ENCODE measurements around the gene MALSU1.
"Not testable (repeated sequence)": the region's sequence is repeated elsewhere in the genome, so short reads cannot be mapped to it uniquely, and the experiment has no call there.

MALSU1 gene

GRCh38 chr7:23295401-23295697 is 3.8 kb upstream of the MALSU1 start:
- Mint-ChIP-seq H3K4me3 (no peak overlapping the region), H3K27ac (no peak overlapping the region)
- no peak for TF ChIP-seq CTCF (IDR thresholded peaks at IDR 0.05; ENCODE audit: unreplicated experiment in 3 of 3)

DNA sequence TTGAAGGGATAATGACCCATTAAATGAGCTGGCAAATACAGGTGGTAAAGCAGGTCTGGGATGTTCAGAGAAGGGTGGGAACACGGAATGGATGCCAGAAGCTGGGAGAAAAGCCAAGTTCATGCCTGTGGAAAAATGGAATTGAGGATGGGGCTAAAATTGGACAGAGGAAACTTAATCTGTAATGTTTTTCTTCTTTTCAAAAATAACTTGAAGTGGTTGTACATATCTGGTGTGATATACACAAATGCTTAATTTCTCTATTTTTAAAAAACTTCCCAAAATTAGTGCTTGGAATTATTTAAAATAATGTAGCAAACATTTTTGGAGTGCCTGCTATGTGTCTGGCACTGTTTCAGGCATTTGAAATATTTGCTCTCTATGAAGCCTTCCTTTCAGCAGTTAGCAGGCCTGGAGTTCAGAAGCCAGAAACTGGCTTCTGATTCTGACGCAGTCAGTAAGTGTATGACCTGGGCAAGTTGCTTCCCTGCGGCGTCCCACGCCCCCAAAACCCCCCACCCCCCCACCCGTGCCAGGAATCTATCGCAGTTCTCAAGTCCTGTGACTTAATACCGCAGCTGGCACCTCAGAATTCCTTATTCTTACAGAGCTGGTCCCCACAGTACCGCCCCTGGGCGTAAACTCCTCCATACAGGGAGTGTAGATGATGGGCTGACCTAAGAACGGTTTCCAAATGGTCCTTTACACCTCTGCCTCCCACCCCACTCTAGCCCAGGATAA is 828 bp upstream of the MALSU1 start:
- H3K4me3 Mint-ChIP-seq, result peak overlapping the region; percentile 91 to 97 (median 96)
- peaks cover 12% of the 10 kb centered on the region for H3K36me3 Mint-ChIP-seq (ENCODE audit: low read depth)
- TF ChIP-seq CTCF (IDR thresholded peaks at IDR 0.05; ENCODE audit: unreplicated experiment in 3 of 3), result no peak
- H3K9me3 Mint-ChIP-seq, result no peaks in the 10 kb centered on the region
- peaks cover 45% of the 10 kb centered on the region for H3K4me1 Mint-ChIP-seq
- H3K27me3 Mint-ChIP-seq (ENCODE audit: low read depth), result peaks cover 5% of the 10 kb centered on the region
- peak overlapping the region; percentile 95 to 99 (median 96) for H3K27ac Mint-ChIP-seq

More at GRCh38 chr7:23295401-23295697, 3.8 kb upstream of the MALSU1 start:
- Mint-ChIP-seq H3K9me3 (no peaks in the 10 kb centered on the region), H3K27me3 (ENCODE audit: low read depth) (peaks cover 5% of the 10 kb centered on the region), H3K4me1 (peaks cover 25% of the 10 kb centered on the region), H3K36me3 (ENCODE audit: low read depth) (no peaks in the 10 kb centered on the region)

- peaks cover 22% of the 10 kb centered on the region for H3K36me3 Mint-ChIP-seq (ENCODE audit: low read depth)
- peak overlapping the region; percentile 91 to 97 (median 96) for H3K4me3 Mint-ChIP-seq
- H3K9me3 Mint-ChIP-seq, result no peaks in the 10 kb centered on the region
- H3K27ac Mint-ChIP-seq, result peak overlapping the region; percentile 95 to 99 (median 96)
- peaks cover 5% of the 10 kb centered on the region for H3K27me3 Mint-ChIP-seq (ENCODE audit: low read depth)
- TF ChIP-seq CTCF (IDR thresholded peaks at IDR 0.05; ENCODE audit: unreplicated experiment in 3 of 3), result no peak
- peaks cover 45% of the 10 kb centered on the region for H3K4me1 Mint-ChIP-seq
Observed at GRCh38 chr7:23299770-23300300, 696 bp downstream of the MALSU1 start.

DNA sequence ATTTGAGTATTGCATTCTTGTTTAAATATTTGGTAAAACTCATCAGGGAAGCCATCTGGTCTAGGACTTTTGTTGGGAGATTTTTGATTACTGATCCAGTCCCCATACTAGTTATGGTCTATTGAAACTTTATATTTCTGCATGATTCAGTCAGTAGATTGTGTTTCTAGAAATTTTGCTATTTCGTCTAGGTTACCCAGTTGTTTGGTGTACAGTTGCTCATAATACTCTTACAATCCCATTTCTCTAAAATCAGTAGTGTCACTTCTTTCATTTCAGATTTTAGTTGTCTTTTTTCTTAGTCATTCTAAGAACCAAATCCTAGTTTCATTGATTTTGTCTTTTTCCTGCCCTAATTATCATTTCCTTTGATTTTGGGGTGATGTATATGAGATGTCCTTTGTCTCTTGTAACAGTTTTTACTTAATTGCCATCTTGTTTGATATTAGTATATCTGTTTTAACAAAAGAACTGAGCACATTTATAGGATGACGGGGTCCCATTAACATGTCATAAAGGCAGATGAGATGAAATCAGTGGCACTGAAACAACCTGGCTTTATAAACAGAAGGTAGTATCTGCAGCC is 7.9 kb downstream of the MALSU1 start:
- Mint-ChIP-seq H3K27me3 (ENCODE audit: low read depth) (no peaks in the 10 kb centered on the region), H3K36me3 (ENCODE audit: low read depth) (peaks cover 87% of the 10 kb centered on the region), H3K27ac (no peak overlapping the region), H3K4me1 (peaks cover 11% of the 10 kb centered on the region), H3K9me3 (no peaks in the 10 kb centered on the region), H3K4me3 (no peak overlapping the region)
- TF ChIP-seq CTCF (IDR thresholded peaks at IDR 0.05; ENCODE audit: unreplicated experiment in 3 of 3), result no peak

- Mint-ChIP-seq H3K9me3 (no peaks in the 10 kb centered on the region), H3K4me3 (no peak overlapping the region), H3K27me3 (ENCODE audit: low read depth) (no peaks in the 10 kb centered on the region), H3K4me1 (no peaks in the 10 kb centered on the region), H3K36me3 (ENCODE audit: low read depth) (peaks cover 90% of the 10 kb centered on the region), H3K27ac (no peak overlapping the region)
- TF ChIP-seq CTCF (IDR thresholded peaks at IDR 0.05; ENCODE audit: unreplicated experiment in 3 of 3), result no peak
Observed at GRCh38 chr7:23308754-23309153, 9.6 kb downstream of the MALSU1 start.

DNA sequence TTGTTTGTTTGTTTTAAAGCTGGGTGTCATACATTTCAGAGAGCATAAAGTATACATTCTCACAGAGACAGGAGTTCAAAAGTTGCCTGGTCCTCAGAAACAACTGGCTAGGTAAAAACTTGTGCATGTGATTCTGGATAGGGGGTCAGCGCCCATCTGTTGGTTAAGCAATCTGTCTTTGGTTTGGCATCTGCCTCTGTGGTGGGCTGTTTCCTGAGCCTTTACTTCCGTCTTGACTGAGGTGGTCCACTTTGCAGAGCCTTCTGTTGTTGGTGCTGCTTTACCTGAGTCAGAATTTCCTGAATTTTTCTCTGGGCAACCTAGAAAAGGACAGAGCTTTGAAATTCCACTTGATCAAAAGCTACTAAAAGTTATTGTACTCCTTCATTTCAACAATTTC is 13.0 kb downstream of the MALSU1 start:
- not testable (repeated sequence) for H3K27ac Mint-ChIP-seq; H3K27me3 Mint-ChIP-seq (ENCODE audit: low read depth); H3K9me3 Mint-ChIP-seq; H3K4me3 Mint-ChIP-seq; H3K4me1 Mint-ChIP-seq
- peaks cover 78% of the 10 kb centered on the region for H3K36me3 Mint-ChIP-seq (ENCODE audit: low read depth)
